Neutrophil (primary cell): Measurements from ENCODE around the gene BCAP31.

Experiments used
- H3K27ac ChIP-seq: fragments of 200-600 bp; sonication (generic); 2 replicates; pipeline ENCODE4 v1.5.1; 2016; ENCODE audit warnings: mild to moderate bottlenecking, moderate library complexity
- H3K27me3 ChIP-seq: fragments of 200-600 bp; sonication (generic); 2 replicates; pipeline ENCODE4 v1.6.0; 2016; ENCODE audit warnings: mild to moderate bottlenecking
- H3K36me3 ChIP-seq: fragments of 200-600 bp; sonication (generic); 2 replicates; pipeline ENCODE4 v1.5.1; 2017
- H3K4me1 ChIP-seq, 2 experiments: fragments of 200-600 bp in 1 of 2; sonication (generic) in 1 of 2; 1 replicate in 1 of 2; 2 replicates in 1 of 2; pipeline versions ENCODE4 v1.5.1 to v1.6.1; 2013 to 2016; ENCODE audit warnings: low read depth in 1 of 2, low read length in 1 of 2, mild to moderate bottlenecking in 1 of 2, moderate library complexity in 1 of 2; ENCODE audit not compliant: control insufficient read depth in 1 of 2, insufficient read depth in 1 of 2
- H3K4me3 ChIP-seq, 2 experiments: fragments of 200-600 bp in 1 of 2; sonication (generic) in 1 of 2; 1 replicate in 1 of 2; 2 replicates in 1 of 2; pipeline ENCODE4 v1.5.1; 2013 to 2016; ENCODE audit warnings: low read depth in 1 of 2, low read length in 1 of 2, mild to moderate bottlenecking in 1 of 2, moderate library complexity in 1 of 2
- H3K9me3 ChIP-seq: fragments of 200-600 bp; sonication (generic); 2 replicates; pipeline ENCODE4 v1.5.1; 2016
- CTCF ChIP-seq: fragments of 200-600 bp; sonication (generic); IDR thresholded peaks from 2 replicates; pipeline ENCODE4 v1.5.1; 2016; ENCODE audit warnings: antibody characterized with exemption

BCAP31 gene

GRCh38 chrX:153681175-153681574 lies 43.0 kb downstream of the BCAP31 start:
- Histone ChIP-seq H3K36me3 (no peaks in the 10 kb centered on the region), H3K9me3 (no peaks in the 10 kb centered on the region), H3K4me1 (no peaks in the 10 kb centered on the region), H3K27me3 (peaks cover 76% of the 10 kb centered on the region), H3K27ac (no peak overlapping the region), H3K4me3 (no peak overlapping the region)
- no peak for TF ChIP-seq CTCF

- H3K9me3 ChIP-seq, result no peaks in the 10 kb centered on the region
- no peak overlapping the region for H3K27ac ChIP-seq
- H3K4me1 ChIP-seq, result no peaks in the 10 kb centered on the region
- peaks cover 71% of the 10 kb centered on the region for H3K27me3 ChIP-seq
- H3K36me3 ChIP-seq, result no peaks in the 10 kb centered on the region
- no peak for TF ChIP-seq CTCF
- no peak overlapping the region for H3K4me3 ChIP-seq
These were observed 49.9 kb downstream of the BCAP31 start for GRCh38 chrX:153674219-153674851.

- Histone ChIP-seq H3K4me1 (no peaks in the 10 kb centered on the region), H3K27me3 (peaks cover 67% of the 10 kb centered on the region), H3K4me3 (no peak within 1 kb of the TSS), H3K9me3 (no peaks in the 10 kb centered on the region), H3K27ac (no peak within 1 kb of the TSS), H3K36me3 (no peaks in the 10 kb centered on the region)
- no peak for TF ChIP-seq CTCF
These were observed 50.6 kb downstream of the BCAP31 start, which contains the start of gene PNCK for GRCh38 chrX:153673428-153674218. PNCK (minus strand) TSS chrX:153673813; CDS start chrX:153673076, 737 bp downstream.

GRCh38 chrX:153672531-153673427 lies 51.4 kb downstream of the BCAP31 start:
- TF ChIP-seq CTCF, result no peak
- Histone ChIP-seq H3K9me3 (no peaks in the 10 kb centered on the region), H3K4me1 (no peaks in the 10 kb centered on the region)

More at GRCh38 chrX:153672531-153673427, 51.4 kb downstream of the BCAP31 start:
- no peaks in the 10 kb centered on the region for H3K36me3 ChIP-seq
- no peak overlapping the region for H3K4me3 ChIP-seq
- no peak overlapping the region for H3K27ac ChIP-seq
- peaks cover 59% of the 10 kb centered on the region for H3K27me3 ChIP-seq
